Large intestine (tissue), 3 donors: ENCODE results near the gene NUP98. TPM values are rescaled to one million over a fixed set of nuclear protein-coding genes. Genes with fewer than 3 reads are reported as not detected.
"Not testable (repeated sequence)": the region's sequence is repeated elsewhere in the genome, so short reads cannot be mapped to it uniquely, and the experiment has no call there.

Experiments
- DNase-seq, 2 donors: peaks; one replicate each; pipeline versions ENCODE4 v3.0.0 to v3.0.0-alpha.2; 2013
- H3K27ac ChIP-seq: one replicate; pipeline ENCODE4 v1.5.1; 2013; ENCODE audit warnings: low read length
- H3K27me3 ChIP-seq: 2 replicates; pipeline ENCODE4 v1.6.1; 2013; ENCODE audit warnings: low read length; ENCODE audit not compliant: control insufficient read depth, insufficient read depth
- H3K36me3 ChIP-seq: 2 replicates; pipeline ENCODE4 v1.6.1; 2013; ENCODE audit warnings: low read length; ENCODE audit not compliant: control insufficient read depth, insufficient read depth
- H3K4me1 ChIP-seq: one replicate; pipeline ENCODE4 v1.6.1; 2013; ENCODE audit warnings: low read length; ENCODE audit not compliant: control insufficient read depth, insufficient read depth
- H3K4me3 ChIP-seq: one replicate; pipeline ENCODE4 v1.5.1; 2013; ENCODE audit warnings: low read length
- H3K9me3 ChIP-seq: one replicate; pipeline ENCODE4 v1.6.1; 2013; ENCODE audit warnings: mild to moderate bottlenecking, low read depth, low read length, moderate library complexity; ENCODE audit not compliant: control insufficient read depth
- WGBS: methylation state at CpG from one replicate; pipeline ENCODE4 v1.1.5; 2013; ENCODE audit warnings: low lambda C conversion rate; ENCODE audit not compliant: insufficient coverage; 5-methylcytosine and 5-hydroxymethylcytosine counted together
- polyA plus RNA-seq: library from polyadenylated mRNA; unstranded; fragments of 120-200 nt; gene quantifications from one replicate; pipeline ENCODE4 v1.2.1, GENCODE V29; 2013

Gene NUP98
- polyA plus RNA-seq, 1 donor = 54.8 TPM

- no CpG with 5 or more reads among the region's 7 CpGs for WGBS
- peaks cover 3% of the 10 kb centered on the region for H3K9me3 ChIP-seq
- no peak overlapping the region for H3K27ac ChIP-seq
- no peaks in the 10 kb centered on the region for H3K36me3 ChIP-seq
- peaks cover 12% of the 10 kb centered on the region for H3K4me1 ChIP-seq
- no peak for DNase-seq
- no peak overlapping the region for H3K4me3 ChIP-seq
- peaks cover 22% of the 10 kb centered on the region for H3K27me3 ChIP-seq
Measured at GRCh38 chr11:3645552-3645951, 151.8 kb downstream of the NUP98 start.

GRCh38 chr11:3644817-3645235, 152.5 kb downstream of the NUP98 start, which contains the start of gene ART1:
ART1 (plus strand) TSS chr11:3645128; CDS start chr11:3659214, 14,086 bp downstream.
- H3K9me3 ChIP-seq = peaks cover 3% of the 10 kb centered on the region
- H3K27me3 ChIP-seq = peaks cover 22% of the 10 kb centered on the region
- no peak within 1 kb of the TSS for H3K27ac ChIP-seq
- H3K36me3 ChIP-seq = no peaks in the 10 kb centered on the region
- no peak within 1 kb of the TSS for H3K4me3 ChIP-seq
- peaks cover 12% of the 10 kb centered on the region for H3K4me1 ChIP-seq
- DNase-seq = no peak
- whole genome bisulfite sequencing = no CpG with 5 or more reads among the region's 4 CpGs

- not testable (repeated sequence) for H3K36me3 ChIP-seq, DNase-seq, H3K9me3 ChIP-seq, H3K27ac ChIP-seq
- peaks cover 14% of the 10 kb centered on the region for H3K27me3 ChIP-seq
- H3K4me3 ChIP-seq = peak overlapping the region; percentile 35
- WGBS = no CpG with 5 or more reads among the region's 11 CpGs
- peaks cover 12% of the 10 kb centered on the region for H3K4me1 ChIP-seq
Measured at GRCh38 chr11:3643102-3643546, 154.2 kb downstream of the NUP98 start.

GRCh38 chr11:3642071-3642951, 155.0 kb downstream of the NUP98 start:
- Histone ChIP-seq H3K4me3 (peak overlapping the region; percentile 35), H3K36me3 (no peaks in the 10 kb centered on the region), H3K27me3 (peaks cover 14% of the 10 kb centered on the region), H3K4me1 (peaks cover 10% of the 10 kb centered on the region), H3K27ac (no peak overlapping the region), H3K9me3 (peaks cover 3% of the 10 kb centered on the region)
- no CpG with 5 or more reads among the region's 55 CpGs for WGBS
- DNase-seq = peak; percentile 77 to 82

GRCh38 chr11:3641701-3642070, 155.7 kb downstream of the NUP98 start, which contains the start of gene ART5:
ART5 (minus strand) TSS chr11:3641992; CDS start chr11:3641862, 130 bp downstream.
- Histone ChIP-seq H3K4me3 (peak within 1 kb of the TSS; percentile 35), H3K4me1 (peaks cover 8% of the 10 kb centered on the region), H3K27me3 (peaks cover 14% of the 10 kb centered on the region), H3K9me3 (peaks cover 3% of the 10 kb centered on the region), H3K36me3 (no peaks in the 10 kb centered on the region), H3K27ac (no peak within 1 kb of the TSS)
- DNase-seq = no peak
- WGBS = no CpG with 5 or more reads among the region's 21 CpGs

GRCh38 chr11:3641191-3641590, 156.2 kb downstream of the NUP98 start:
- no CpG with 5 or more reads among the region's 8 CpGs for WGBS
- H3K27ac ChIP-seq = no peak overlapping the region
- H3K27me3 ChIP-seq = peaks cover 9% of the 10 kb centered on the region
- H3K9me3 ChIP-seq = peaks cover 3% of the 10 kb centered on the region
- H3K4me3 ChIP-seq = no peak overlapping the region
- no peaks in the 10 kb centered on the region for H3K36me3 ChIP-seq
- H3K4me1 ChIP-seq = peaks cover 8% of the 10 kb centered on the region
- no peak for DNase-seq

- Histone ChIP-seq H3K36me3 (no peaks in the 10 kb centered on the region), H3K4me1 (peaks cover 8% of the 10 kb centered on the region), H3K27me3 (peaks cover 7% of the 10 kb centered on the region), H3K27ac (no peak overlapping the region), H3K9me3 (peaks cover 3% of the 10 kb centered on the region), H3K4me3 (no peak overlapping the region)
- 100% methylated on average over 1 of the region's 14 CpGs for WGBS
- no peak for DNase-seq
Measured at GRCh38 chr11:3639841-3640240, 157.5 kb downstream of the NUP98 start.

GRCh38 chr11:3638513-3638912, 158.8 kb downstream of the NUP98 start:
- peaks cover 4% of the 10 kb centered on the region for H3K27me3 ChIP-seq
- WGBS = no CpG with 5 or more reads among the region's 5 CpGs

GRCh38 chr11:3637201-3637600, 160.2 kb downstream of the NUP98 start:
- no CpG with 5 or more reads among the region's 13 CpGs for WGBS

More at GRCh38 chr11:3638513-3638912, 158.8 kb downstream of the NUP98 start:
- Histone ChIP-seq H3K36me3 (no peaks in the 10 kb centered on the region), H3K9me3 (peaks cover 3% of the 10 kb centered on the region), H3K27ac (no peak overlapping the region), H3K4me1 (peaks cover 8% of the 10 kb centered on the region), H3K4me3 (no peak overlapping the region)
- no peak for DNase-seq

GRCh38 chr11:3635641-3636375, 161.5 kb downstream of the NUP98 start:
- H3K4me1 ChIP-seq = no peaks in the 10 kb centered on the region
- no peaks in the 10 kb centered on the region for H3K36me3 ChIP-seq
- H3K27ac ChIP-seq = no peak overlapping the region
- no peak for DNase-seq
- H3K27me3 ChIP-seq = no peaks in the 10 kb centered on the region
- no peaks in the 10 kb centered on the region for H3K9me3 ChIP-seq
- 100% methylated on average over 2 of the region's 15 CpGs for WGBS
- H3K4me3 ChIP-seq = no peak overlapping the region

More at GRCh38 chr11:3637201-3637600, 160.2 kb downstream of the NUP98 start:
- Histone ChIP-seq H3K4me1 (no peaks in the 10 kb centered on the region), H3K36me3 (no peaks in the 10 kb centered on the region), H3K9me3 (peaks cover 2% of the 10 kb centered on the region), H3K4me3 (no peak overlapping the region), H3K27ac (no peak overlapping the region), H3K27me3 (no peaks in the 10 kb centered on the region)
- no peak for DNase-seq
